Transverse colon (tissue), 4 donors: ENCODE results near the gene UVRAG. TPM values are rescaled to one million over a fixed set of nuclear protein-coding genes. Genes with fewer than 3 reads are reported as not detected.

Experiments used
- DNase-seq: peaks from one replicate; pipeline ENCODE4 v3.0.0-alpha.2; 2019
- H3K27ac ChIP-seq, 4 donors: fragments of 200-600 bp; sonication (generic); 2 replicates each; pipeline ENCODE4 v1.5.1; 2016 to 2018; ENCODE audit warnings: inconsistent platforms in 4 of 4
- H3K27me3 ChIP-seq: fragments of 200-600 bp; sonication (generic); 2 replicates; pipeline ENCODE4 v1.5.1; 2017; ENCODE audit warnings: inconsistent platforms
- H3K36me3 ChIP-seq, 4 donors: fragments of 200-600 bp; sonication (generic); 2 replicates each; pipeline ENCODE4 v1.5.1; 2017 to 2019; ENCODE audit warnings: inconsistent platforms in 4 of 4
- H3K4me1 ChIP-seq, 4 donors: fragments of 200-600 bp; sonication (generic); 2 replicates each; pipeline ENCODE4 v1.5.1; 2017 to 2020; ENCODE audit warnings: inconsistent platforms in 4 of 4
- H3K4me3 ChIP-seq, 4 donors: fragments of 200-600 bp; sonication (generic); 1 replicate in 1 of 4; 2 replicates in 3 of 4; pipeline versions ENCODE4 v1.5.1 to v1.6.1; 2017 to 2019; ENCODE audit warnings: inconsistent platforms in 4 of 4
- H3K9me3 ChIP-seq, 2 donors: fragments of 200-600 bp; sonication (generic); 2 replicates each; pipeline ENCODE4 v1.5.1; 2017 to 2019; ENCODE audit warnings: inconsistent platforms in 2 of 2
- CTCF ChIP-seq, 5 experiments: fragments of 200-600 bp in 3 of 5; fragments of 450-650 bp in 2 of 5; sonication (generic) in 3 of 5; IDR thresholded peaks; 1 replicate in 2 of 5; 2 replicates in 3 of 5; pipeline ENCODE4 v1.5.1; 2016 to 2017; ENCODE audit warnings: antibody characterized with exemption in 5 of 5, inconsistent platforms in 3 of 5, mild to moderate bottlenecking in 2 of 5, moderate library complexity in 1 of 5
- EP300 ChIP-seq: sonication (generic); formaldehyde crosslinking; IDR thresholded peaks from one replicate; pipeline ENCODE4 v1.6.1; 2017; ENCODE audit warnings: antibody characterized with exemption, low read depth
- POLR2A ChIP-seq: fragments of 450-650 bp; IDR thresholded peaks from one replicate; pipeline ENCODE4 v1.6.1; 2016; ENCODE audit warnings: antibody characterized with exemption, mild to moderate bottlenecking, moderate library complexity
- POLR2AphosphoS5 ChIP-seq, 3 donors: sonication (generic); formaldehyde crosslinking; IDR thresholded peaks; one replicate each; pipeline ENCODE4 v1.6.1; 2016; ENCODE audit warnings: antibody characterized with exemption in 3 of 3
- WGBS, 2 donors: methylation state at CpG; one replicate each; pipeline ENCODE4 v1.1.5; 2018; ENCODE audit warnings: low coverage in 1 of 2; 5-methylcytosine and 5-hydroxymethylcytosine counted together
- in situ Hi-C, 4 donors: fragments of 200-750 bp; cut with MboI; loops; one replicate each; pipeline versions ENCODE4 v1.15.0 to v1.15.1; 2017; ENCODE audit warnings: low sequenced_read_pairs in 3 of 4, low pct_ligation_motif_present in 1 of 4, low pct_unique_long_range_greater_than_20kb in 1 of 4
- intact Hi-C: fragments of 100-400 bp; cut with DNase I; formaldehyde crosslinking; loops from one replicate; pipeline ENCODE4 v1.15.1; 2023; ENCODE audit warnings: low total_unique reads
- total RNA-seq, 4 donors: library from RNA; depleted of rRNA; stranded (reverse); fragments of >200 nt; gene quantifications; one replicate each; pipeline ENCODE4 v1.1.0, GENCODE V29; 2016

Gene UVRAG
- total RNA-seq, 4 donors from 2014 or later: 12.7 to 34.6 (median 19.3) TPM

GRCh38 chr11:76164861-76165751 lies 350.1 kb downstream of the UVRAG start:
- in situ Hi-C loops: no loop called here
- WGBS, 2 donors: 90 to 99% methylated on average over 11 to 50 of the region's 50 CpGs

GRCh38 chr11:76166314-76166713 lies 351.3 kb downstream of the UVRAG start:
- Histone ChIP-seq H3K36me3 (no peaks in the 10 kb centered on the region), H3K27me3 (no peaks in the 10 kb centered on the region), H3K4me1 (peaks cover 0 to 5% (median 0%) of the 10 kb centered on the region in 4 donors), H3K9me3 (no peaks in the 10 kb centered on the region), H3K4me3 (no peak overlapping the region), H3K27ac (no peak overlapping the region)
- 81% methylated on average over 6 of the region's 6 CpGs; no CpG with 5 or more reads in 1 of the 2 donors for WGBS, 2 donors
- intact Hi-C loops (no loop called here), in situ Hi-C loops (no loop called here)
- DNase-seq: no peak
- TF ChIP-seq POLR2AphosphoS5 (IDR thresholded peaks at IDR 0.05) (no peak), CTCF (IDR thresholded peaks at IDR 0.05) (no peak), EP300 (no peak), POLR2A (no peak)

More at GRCh38 chr11:76164861-76165751, 350.1 kb downstream of the UVRAG start:
- TF ChIP-seq EP300 (no peak), POLR2A (no peak), POLR2AphosphoS5 (IDR thresholded peaks at IDR 0.05) (no peak), CTCF (IDR thresholded peaks at IDR 0.05) (no peak)
- no peaks in the 10 kb centered on the region for H3K9me3 ChIP-seq
- intact Hi-C loops: loop anchor here (5.0 kb wide), 1 partner anchor 368 kb away; no protein-coding TSS in a partner anchor
- H3K27me3 ChIP-seq: no peaks in the 10 kb centered on the region
- peaks cover 0 to 5% (median 0%) of the 10 kb centered on the region in 4 donors for H3K4me1 ChIP-seq
- H3K36me3 ChIP-seq: no peaks in the 10 kb centered on the region
- no peak for DNase-seq
- H3K27ac ChIP-seq: no peak overlapping the region
- no peak overlapping the region for H3K4me3 ChIP-seq

GRCh38 chr11:76167590-76167989 lies 352.6 kb downstream of the UVRAG start:
- Histone ChIP-seq H3K27ac (no peak overlapping the region), H3K9me3 (no peaks in the 10 kb centered on the region), H3K36me3 (no peaks in the 10 kb centered on the region), H3K27me3 (no peaks in the 10 kb centered on the region), H3K4me3 (no peak overlapping the region), H3K4me1 (no peaks in the 10 kb centered on the region)
- in situ Hi-C loops (no loop called here), intact Hi-C loops (no loop called here)
- WGBS, 2 donors: 72% methylated on average over 11 of the region's 13 CpGs; no CpG with 5 or more reads in 1 of the 2 donors
- no peak for DNase-seq
- TF ChIP-seq EP300 (no peak), POLR2AphosphoS5 (IDR thresholded peaks at IDR 0.05) (no peak), CTCF (IDR thresholded peaks at IDR 0.05) (no peak), POLR2A (no peak)

GRCh38 chr11:76169473-76169896 lies 354.5 kb downstream of the UVRAG start:
- DNase-seq: no peak
- no peaks in the 10 kb centered on the region for H3K27me3 ChIP-seq
- 82% methylated on average over 15 of the region's 15 CpGs; no CpG with 5 or more reads in 1 of the 2 donors for WGBS, 2 donors
- intact Hi-C loops (no loop called here), in situ Hi-C loops (no loop called here)
- H3K27ac ChIP-seq: no peak overlapping the region
- H3K4me1 ChIP-seq: no peaks in the 10 kb centered on the region
- H3K9me3 ChIP-seq: no peaks in the 10 kb centered on the region
- TF ChIP-seq POLR2AphosphoS5 (IDR thresholded peaks at IDR 0.05) (no peak), EP300 (no peak), POLR2A (no peak), CTCF (IDR thresholded peaks at IDR 0.05) (no peak)
- no peaks in the 10 kb centered on the region for H3K36me3 ChIP-seq
- no peak overlapping the region for H3K4me3 ChIP-seq
